Cardiac muscle cell (in vitro differentiated cells and primary cell): Measurements from ENCODE around the gene MPP3. TPM values are rescaled to one million over a fixed set of nuclear protein-coding genes. Genes with fewer than 3 reads are reported as not detected.

Source experiments
- DNase-seq, 2 donors: peaks; one replicate each; pipeline versions ENCODE4 v3.0.0 to v3.0.0-alpha.2; 2010 to 2017; ENCODE audit warnings: low read depth in 1 of 2, low spot score in 1 of 2
- H3K27ac ChIP-seq: fragments of 200-600 bp; sonication (generic); 2 replicates; pipeline ENCODE4 v1.5.1; 2016
- H3K27me3 ChIP-seq: fragments of 200-600 bp; sonication (generic); 2 replicates; pipeline ENCODE4 v1.6.0; 2016; ENCODE audit warnings: control low read depth
- H3K36me3 ChIP-seq: fragments of 200-600 bp; sonication (generic); 2 replicates; pipeline ENCODE4 v1.5.1; 2016; ENCODE audit warnings: control low read depth
- H3K4me1 ChIP-seq: fragments of 200-600 bp; sonication (generic); 2 replicates; pipeline ENCODE4 v1.8.1; 2017; ENCODE audit warnings: low read depth, mild to moderate bottlenecking, mixed run types
- H3K4me3 ChIP-seq: fragments of 200-600 bp; sonication (generic); 2 replicates; pipeline ENCODE4 v1.5.1; 2016; ENCODE audit warnings: mild to moderate bottlenecking
- H3K9me3 ChIP-seq: fragments of 200-600 bp; sonication (generic); 2 replicates; pipeline ENCODE4 v1.5.1; 2017; ENCODE audit warnings: low read depth, mild to moderate bottlenecking, control low read depth
- polyA plus RNA-seq: library from polyadenylated mRNA; unstranded; fragments of >200 nt; fragmentation: Nextera tagmentation; extraction: Ambion mirVana; gene quantifications from 2 replicates; pipeline ENCODE4 v1.2.1, GENCODE V29; 2016
- total RNA-seq: library from RNA; depleted of rRNA; stranded (reverse); fragments of >200 nt; gene quantifications from 2 replicates; pipeline ENCODE4 v1.2.3, GENCODE V29; 2016
- TF ChIP-seq, protein P1 (sequence below): IDR thresholded peaks from 2 replicates; pipeline ENCODE4 v1.5.1; 2012; ENCODE audit warnings: low read depth, mild to moderate bottlenecking, low read length

MPP3 gene
- total and polyA plus RNA-seq, 2 experiments from 2014 or later, result 5.3 to 7.6 TPM

DNA sequence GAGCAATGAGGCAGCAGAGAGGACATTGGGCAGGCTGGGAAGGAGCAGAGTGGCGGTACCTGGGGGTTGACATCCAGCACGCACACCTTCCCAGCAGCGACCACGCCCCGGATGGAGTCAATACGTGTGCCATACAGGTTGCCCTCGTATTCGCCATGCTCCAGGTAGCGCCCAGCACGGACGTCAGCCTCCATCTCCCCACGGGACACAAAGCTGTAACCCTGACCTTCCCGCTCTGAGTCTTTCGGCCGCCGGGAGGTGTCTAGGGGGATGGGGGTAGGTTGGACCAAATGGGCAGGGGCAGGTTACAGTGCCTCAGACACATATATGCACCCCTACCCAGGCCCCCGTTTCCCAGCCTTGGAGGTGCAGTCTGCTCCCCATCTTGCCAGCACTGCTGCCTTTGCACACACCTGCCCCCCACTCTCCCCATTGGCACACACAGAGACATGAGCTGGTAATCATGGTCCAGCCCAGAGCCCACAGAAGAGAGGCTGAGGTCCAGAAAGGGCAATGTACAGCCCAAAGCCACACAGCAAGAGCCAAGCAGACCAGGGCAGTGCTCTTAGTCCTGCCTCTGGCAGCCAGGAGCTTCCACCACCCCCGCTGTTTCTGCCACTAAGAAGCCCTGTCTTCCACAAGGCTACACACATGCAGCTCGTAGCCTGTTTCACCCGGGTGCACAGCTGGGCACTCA, 46.9 kb upstream of the MPP3 start:
- H3K36me3 ChIP-seq, result no peaks in the 10 kb centered on the region
- H3K4me1 ChIP-seq, result no peaks in the 10 kb centered on the region
- TF ChIP-seq, protein P1, sequence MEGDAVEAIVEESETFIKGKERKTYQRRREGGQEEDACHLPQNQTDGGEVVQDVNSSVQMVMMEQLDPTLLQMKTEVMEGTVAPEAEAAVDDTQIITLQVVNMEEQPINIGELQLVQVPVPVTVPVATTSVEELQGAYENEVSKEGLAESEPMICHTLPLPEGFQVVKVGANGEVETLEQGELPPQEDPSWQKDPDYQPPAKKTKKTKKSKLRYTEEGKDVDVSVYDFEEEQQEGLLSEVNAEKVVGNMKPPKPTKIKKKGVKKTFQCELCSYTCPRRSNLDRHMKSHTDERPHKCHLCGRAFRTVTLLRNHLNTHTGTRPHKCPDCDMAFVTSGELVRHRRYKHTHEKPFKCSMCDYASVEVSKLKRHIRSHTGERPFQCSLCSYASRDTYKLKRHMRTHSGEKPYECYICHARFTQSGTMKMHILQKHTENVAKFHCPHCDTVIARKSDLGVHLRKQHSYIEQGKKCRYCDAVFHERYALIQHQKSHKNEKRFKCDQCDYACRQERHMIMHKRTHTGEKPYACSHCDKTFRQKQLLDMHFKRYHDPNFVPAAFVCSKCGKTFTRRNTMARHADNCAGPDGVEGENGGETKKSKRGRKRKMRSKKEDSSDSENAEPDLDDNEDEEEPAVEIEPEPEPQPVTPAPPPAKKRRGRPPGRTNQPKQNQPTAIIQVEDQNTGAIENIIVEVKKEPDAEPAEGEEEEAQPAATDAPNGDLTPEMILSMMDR, result no peak
- H3K27ac ChIP-seq, result no peak overlapping the region
- DNase-seq, result no peak
- no peaks in the 10 kb centered on the region for H3K9me3 ChIP-seq
- no peaks in the 10 kb centered on the region for H3K27me3 ChIP-seq
- H3K4me3 ChIP-seq, result no peak overlapping the region

DNA sequence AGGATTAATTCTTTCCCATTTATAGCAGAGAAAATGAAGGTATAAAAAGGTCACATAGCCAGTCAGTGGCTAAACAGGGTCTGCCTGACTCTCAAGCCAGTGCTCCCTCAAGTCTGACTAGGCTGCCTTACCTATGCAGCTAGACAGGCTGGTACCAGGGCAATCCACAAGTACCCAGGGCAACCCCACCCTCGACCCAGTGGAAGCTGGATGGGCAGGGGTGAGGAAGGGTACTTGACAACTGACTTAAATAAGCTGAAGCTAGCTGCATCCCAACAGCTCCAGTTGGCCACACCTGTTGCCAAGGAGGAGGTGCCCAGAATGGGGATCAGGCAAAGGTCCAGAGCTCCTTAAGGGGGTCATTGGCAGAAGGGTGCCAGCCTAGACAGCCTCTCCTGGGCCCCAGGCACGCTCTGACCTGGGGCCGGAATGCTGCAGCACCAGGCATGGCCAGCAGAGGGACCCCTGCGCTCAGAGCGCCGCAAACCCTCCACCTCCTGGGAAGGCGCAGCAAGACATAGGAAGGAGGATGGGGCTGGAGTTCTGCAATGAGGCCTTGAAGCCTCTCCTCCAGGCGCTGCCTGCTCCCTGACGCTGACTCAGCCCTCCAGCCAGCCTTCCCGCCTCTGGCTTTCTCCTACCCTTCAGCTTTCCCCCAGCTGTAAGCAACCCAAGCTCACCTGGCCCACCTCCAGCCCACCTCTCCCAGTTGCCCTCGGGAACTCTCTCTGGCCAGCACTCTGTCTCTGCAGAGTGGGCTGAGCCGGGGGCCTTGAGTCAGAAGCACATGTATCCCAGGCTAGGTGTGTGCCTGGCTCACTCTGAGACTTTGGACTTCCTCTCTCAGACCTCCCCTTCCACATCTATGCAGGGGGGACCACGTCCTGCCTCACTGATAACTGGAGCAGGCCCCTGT, 45.6 kb upstream of the MPP3 start:
- TF ChIP-seq, protein P1, result peak; percentile 98
- H3K4me1 ChIP-seq, result no peaks in the 10 kb centered on the region
- peak; percentile 81 to 93 for DNase-seq
- H3K4me3 ChIP-seq, result no peak overlapping the region
- H3K27ac ChIP-seq, result no peak overlapping the region
- no peaks in the 10 kb centered on the region for H3K9me3 ChIP-seq
- no peaks in the 10 kb centered on the region for H3K27me3 ChIP-seq
- H3K36me3 ChIP-seq, result no peaks in the 10 kb centered on the region

DNA sequence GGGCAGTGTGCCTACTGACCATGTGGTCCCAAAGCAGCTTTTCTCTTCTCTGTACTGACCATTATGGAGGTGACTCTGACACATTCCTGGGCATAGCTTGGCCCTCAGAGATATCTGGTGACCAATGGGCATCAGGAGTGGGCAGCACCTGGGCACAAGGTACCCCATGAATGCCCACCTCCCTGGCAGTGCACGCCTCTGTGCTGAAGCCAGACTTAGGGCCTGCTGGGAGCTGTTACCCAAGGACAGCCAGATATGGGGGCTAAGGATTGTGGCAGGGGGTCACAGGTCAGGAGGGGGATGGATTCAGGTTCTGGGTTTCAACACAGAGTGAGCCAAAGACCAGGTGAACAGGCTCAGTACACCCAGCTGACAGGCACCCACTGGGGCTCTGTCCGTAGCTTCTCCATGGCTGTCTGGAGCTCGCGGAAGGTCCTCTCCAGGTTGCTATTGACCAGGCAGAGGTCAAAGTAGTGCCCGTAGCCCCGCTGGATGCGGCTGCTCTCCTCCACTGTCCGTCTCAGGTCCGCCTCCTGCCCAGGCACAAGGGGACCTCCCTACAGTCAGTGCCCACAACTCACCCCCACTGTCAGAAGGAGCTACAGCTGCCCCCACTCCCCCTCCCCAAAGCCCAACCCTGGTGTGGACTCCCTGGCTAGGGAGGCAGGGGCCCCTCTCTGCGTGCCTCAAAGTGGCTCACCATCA, 44.7 kb upstream of the MPP3 start:
- Histone ChIP-seq H3K27ac (no peak overlapping the region), H3K4me1 (no peaks in the 10 kb centered on the region), H3K9me3 (no peaks in the 10 kb centered on the region), H3K36me3 (no peaks in the 10 kb centered on the region), H3K27me3 (no peaks in the 10 kb centered on the region), H3K4me3 (no peak overlapping the region)
- DNase-seq, result no peak
- TF ChIP-seq, protein P1, result no peak

DNA sequence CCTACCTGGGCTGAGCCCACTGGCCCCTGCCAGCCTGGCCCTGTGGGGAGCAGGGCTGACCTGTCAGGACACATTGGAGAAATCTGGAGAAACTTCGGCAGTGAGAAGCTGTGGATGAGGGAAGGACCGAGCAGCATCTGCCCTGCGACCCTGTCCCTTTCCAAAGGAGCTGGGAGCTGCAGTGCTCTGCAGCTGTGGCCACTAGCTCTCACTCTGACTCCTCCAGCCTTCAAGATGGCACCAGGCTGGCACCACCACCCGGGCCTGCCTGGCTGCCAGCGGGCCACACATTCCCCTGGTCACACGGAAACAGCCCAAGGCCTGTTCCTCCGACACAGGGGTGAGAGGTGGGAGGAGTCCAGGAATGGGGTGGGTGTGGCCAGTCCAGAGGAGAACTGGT, 44.1 kb upstream of the MPP3 start:
- TF ChIP-seq, protein P1, result no peak

GRCh38 chr17:43875476-43876147, 42.7 kb upstream of the MPP3 start:
- no peak overlapping the region for H3K27ac ChIP-seq
- TF ChIP-seq, protein P1, result no peak
- H3K9me3 ChIP-seq, result no peaks in the 10 kb centered on the region
- H3K36me3 ChIP-seq, result no peaks in the 10 kb centered on the region
- no peaks in the 10 kb centered on the region for H3K4me1 ChIP-seq
- no peaks in the 10 kb centered on the region for H3K27me3 ChIP-seq
- DNase-seq, result no peak
- H3K4me3 ChIP-seq, result no peak overlapping the region

More for the DNA sequence above, 44.1 kb upstream of the MPP3 start:
- no peak overlapping the region for H3K4me3 ChIP-seq
- no peaks in the 10 kb centered on the region for H3K36me3 ChIP-seq
- no peak overlapping the region for H3K27ac ChIP-seq
- no peaks in the 10 kb centered on the region for H3K9me3 ChIP-seq
- H3K27me3 ChIP-seq, result no peaks in the 10 kb centered on the region
- no peaks in the 10 kb centered on the region for H3K4me1 ChIP-seq
- DNase-seq, result no peak
